HepG2 (cell line): ENCODE measurements around the gene MRPL34. TPM values are rescaled to one million over a fixed set of nuclear protein-coding genes. Genes with fewer than 3 reads are reported as not detected.

Experiments used
- ARNT2 ChIP-seq: sonication (generic); formaldehyde crosslinking; IDR thresholded peaks from 2 replicates; pipeline ENCODE4 v1.8.0; 2022; ENCODE audit warnings: mild to moderate bottlenecking, low read depth, missing genetic modification reagents, moderate library complexity
- CBX5 ChIP-seq: sonication (generic); formaldehyde crosslinking; IDR thresholded peaks from 2 replicates; pipeline ENCODE4 v1.4.0; 2020; ENCODE audit warnings: missing genetic modification reagents, borderline replicate concordance
- DMTF1 ChIP-seq: sonication (generic); formaldehyde crosslinking; IDR thresholded peaks from 2 replicates; pipeline ENCODE4 v1.4.0; 2020; ENCODE audit warnings: mild to moderate bottlenecking, missing genetic modification reagents
- DNMT1 ChIP-seq: sonication (generic); formaldehyde crosslinking; IDR thresholded peaks from 2 replicates; pipeline ENCODE4 v1.5.1; 2020; ENCODE audit warnings: mild to moderate bottlenecking, missing genetic modification reagents
- ELF1 ChIP-seq: sonication (generic); formaldehyde crosslinking; IDR thresholded peaks from 2 replicates; pipeline ENCODE4 v1.4.0; 2020; ENCODE audit warnings: missing genetic modification reagents
- FOXC1 ChIP-seq: sonication (generic); formaldehyde crosslinking; IDR thresholded peaks from 2 replicates; pipeline ENCODE4 v1.8.0; 2022; ENCODE audit warnings: mild to moderate bottlenecking, missing genetic modification reagents, borderline replicate concordance
- HNF1B ChIP-seq: sonication (generic); formaldehyde crosslinking; IDR thresholded peaks from 2 replicates; pipeline ENCODE4 v1.5.1; 2020; ENCODE audit warnings: mild to moderate bottlenecking, moderate library complexity, missing genetic modification reagents
- KDM2A ChIP-seq: sonication (generic); formaldehyde crosslinking; IDR thresholded peaks from 2 replicates; pipeline ENCODE4 v1.4.0; 2020; ENCODE audit warnings: low read depth, missing genetic modification reagents, borderline replicate concordance
- NFIC ChIP-seq: IDR thresholded peaks from 2 replicates; pipeline ENCODE4 v1.6.1; 2012; ENCODE audit warnings: mild to moderate bottlenecking, low read length, inconsistent platforms
- RFXANK ChIP-seq: IDR thresholded peaks from 2 replicates; pipeline ENCODE4 v1.6.1; 2016
- ZBTB1 ChIP-seq: sonication (generic); formaldehyde crosslinking; IDR thresholded peaks from 2 replicates; pipeline ENCODE4 v1.4.0; 2020; ENCODE audit warnings: missing genetic modification reagents, borderline replicate concordance
- ZFY ChIP-seq: sonication (generic); formaldehyde crosslinking; IDR thresholded peaks from 2 replicates; pipeline ENCODE4 v1.4.0; 2020; ENCODE audit warnings: missing genetic modification reagents
- ZNF101 ChIP-seq: sonication (generic); formaldehyde crosslinking; IDR thresholded peaks from 2 replicates; pipeline ENCODE4 v1.4.0; 2020; ENCODE audit warnings: mild to moderate bottlenecking, low read depth, missing genetic modification reagents, borderline replicate concordance
- ZNF17 ChIP-seq: sonication (generic); formaldehyde crosslinking; IDR thresholded peaks from 2 replicates; pipeline ENCODE4 v1.5.0; 2020; ENCODE audit warnings: mild to moderate bottlenecking, missing genetic modification reagents
- ZNF280D ChIP-seq: sonication (generic); formaldehyde crosslinking; IDR thresholded peaks from 2 replicates; pipeline ENCODE4 v1.5.1; 2020; ENCODE audit warnings: mild to moderate bottlenecking, missing genetic modification reagents
- ZNF335 ChIP-seq: sonication (generic); formaldehyde crosslinking; IDR thresholded peaks from 2 replicates; pipeline ENCODE4 v1.4.0; 2020; ENCODE audit warnings: missing genetic modification reagents
- ZNF354B ChIP-seq: sonication (generic); formaldehyde crosslinking; IDR thresholded peaks from 2 replicates; pipeline ENCODE4 v1.8.0; 2022; ENCODE audit warnings: mild to moderate bottlenecking, missing genetic modification reagents
- ZNF564 ChIP-seq: sonication (generic); formaldehyde crosslinking; IDR thresholded peaks from 2 replicates; pipeline ENCODE4 v1.8.1; 2023; ENCODE audit warnings: mild to moderate bottlenecking, missing genetic modification reagents
- ZNF644 ChIP-seq: IDR thresholded peaks from 2 replicates; pipeline ENCODE4 v1.6.1; 2016; ENCODE audit warnings: low read depth
- ZNF800 ChIP-seq: sonication (generic); formaldehyde crosslinking; IDR thresholded peaks from 2 replicates; pipeline ENCODE4 v1.4.0; 2020; ENCODE audit warnings: missing genetic modification reagents
- polyA plus RNA-seq, 8 experiments: library from polyadenylated mRNA; depleted of rRNA in 3 of 8; stranded (reverse) in 7 of 8; unstranded in 1 of 8; fragments of >200 nt; fragmentation: Illumina TruSeq in 4 of 8; extraction: Trizol in 4 of 8; gene quantifications; 2 replicates each; pipeline versions ENCODE4 v1.2.1 to v1.2.3, GENCODE V29; 2011 to 2016; ENCODE audit warnings: low read depth in 4 of 8, missing spikeins in 1 of 8, mixed read lengths in 1 of 8; ENCODE audit not compliant: insufficient read depth in 1 of 8
- total RNA-seq, 5 experiments: library from RNA; depleted of rRNA; stranded (reverse); fragments of >200 nt; fragmentation: Illumina TruSeq; extraction: Trizol; gene quantifications; 2 replicates each; pipeline ENCODE4 v1.2.3, GENCODE V29; 2016; ENCODE audit warnings: low read depth in 1 of 5

The MRPL34 gene
- total and polyA plus RNA-seq, 2 of the 13 experiments (the other 11 are each of a cell fraction or from before 2014, with no cell fraction given): 74.0 to 77.3 TPM

GRCh38 chr19:17305517-17306284 is at the start of gene MRPL34 (continued):
- TF ChIP-seq FOXC1 (CRISPR knock-in tag) (no peak; the same call in 1 of the 2 replicates), ZNF564 (CRISPR knock-in tag) (no peak), RFXANK (0 out of 2 replicates have a peak, but pooled peaks have one; percentile 68), ZNF800 (CRISPR knock-in tag) (peak; percentile 59), ZNF644 (no peak), NFIC (no peak), ZNF280D (CRISPR knock-in tag) (no peak), DNMT1 (CRISPR knock-in tag) (no peak), HNF1B (CRISPR knock-in tag) (0 out of 2 replicates have a peak, but pooled peaks have one; percentile 13), ZNF17 (CRISPR knock-in tag) (no peak), ZNF101 (CRISPR knock-in tag) (no peak), ARNT2 (CRISPR knock-in tag) (peak; percentile 69), ZFY (CRISPR knock-in tag) (peak; percentile 92), ZNF354B (CRISPR knock-in tag) (no peak), ELF1 (peak; percentile 71; the same call in 1 of the 2 replicates), ZBTB1 (CRISPR knock-in tag) (no peak; the same call in 1 of the 2 replicates), ZNF335 (CRISPR knock-in tag) (peak; percentile 86), DMTF1 (CRISPR knock-in tag) (no peak), CBX5 (peak; percentile 70; the same call in 1 of the 2 replicates), KDM2A (CRISPR knock-in tag) (peak; percentile 58; the same call in 1 of the 2 replicates)
